ENCODE data around the gene RNF39.
A peak's percentile ranks its signal among the peaks of the same experiment; 100 is the strongest.

The RNF39 gene

DNA sequence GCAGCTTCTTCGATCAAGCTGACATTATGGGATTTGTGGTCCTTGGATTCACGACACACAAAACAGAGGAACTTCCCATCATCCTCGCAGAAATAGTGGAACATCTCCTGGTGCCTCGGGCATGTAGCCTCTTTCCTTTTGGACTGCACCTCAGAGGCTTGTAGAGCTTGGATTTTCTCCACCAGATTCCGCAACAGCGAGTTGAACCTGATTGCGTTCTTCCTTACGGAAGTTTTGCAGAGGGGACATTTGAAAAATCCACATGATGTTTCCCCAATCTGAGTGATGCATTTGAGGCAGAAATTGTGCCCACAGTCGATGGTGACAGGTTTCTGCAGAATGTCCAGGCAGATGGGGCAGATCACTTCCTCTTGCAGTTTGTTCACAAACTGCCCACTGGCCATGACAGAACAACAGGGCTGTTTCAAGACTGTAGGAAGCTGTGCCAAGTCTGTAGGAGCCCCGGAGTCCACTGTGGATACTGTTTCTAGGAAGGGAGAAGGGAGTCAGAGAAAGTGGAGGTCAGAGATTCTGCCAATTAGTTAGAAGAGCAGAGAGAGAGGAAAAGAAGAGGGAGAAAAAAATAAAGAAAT, 36.9 kb upstream of the RNF39 start:
- no peaks in the 10 kb centered on the region for H3K9me2 ChIP-seq (replicated peaks; ENCODE audit: low read depth, low read length)
- H2AFZ ChIP-seq (ENCODE audit: low read length), result no peak overlapping the region
- no peak overlapping the region for H3K9ac ChIP-seq (ENCODE audit: low read depth, low read length, poor library complexity, severe bottlenecking)
- H3F3A ChIP-seq (ENCODE audit: low read depth), result no peaks in the 10 kb centered on the region
- H3K4me1 ChIP-seq (ENCODE audit: insufficient read depth, low read length, poor library complexity, severe bottlenecking), result peaks cover 15% of the 10 kb centered on the region
- H4K20me1 ChIP-seq (ENCODE audit: insufficient read depth, low read length, poor library complexity, severe bottlenecking), result no peaks in the 10 kb centered on the region
- no peak for TF ChIP-seq EZH2phosphoT487 (IDR thresholded peaks at IDR 0.05; ENCODE audit: borderline replicate concordance)
- TF ChIP-seq, protein P1, sequence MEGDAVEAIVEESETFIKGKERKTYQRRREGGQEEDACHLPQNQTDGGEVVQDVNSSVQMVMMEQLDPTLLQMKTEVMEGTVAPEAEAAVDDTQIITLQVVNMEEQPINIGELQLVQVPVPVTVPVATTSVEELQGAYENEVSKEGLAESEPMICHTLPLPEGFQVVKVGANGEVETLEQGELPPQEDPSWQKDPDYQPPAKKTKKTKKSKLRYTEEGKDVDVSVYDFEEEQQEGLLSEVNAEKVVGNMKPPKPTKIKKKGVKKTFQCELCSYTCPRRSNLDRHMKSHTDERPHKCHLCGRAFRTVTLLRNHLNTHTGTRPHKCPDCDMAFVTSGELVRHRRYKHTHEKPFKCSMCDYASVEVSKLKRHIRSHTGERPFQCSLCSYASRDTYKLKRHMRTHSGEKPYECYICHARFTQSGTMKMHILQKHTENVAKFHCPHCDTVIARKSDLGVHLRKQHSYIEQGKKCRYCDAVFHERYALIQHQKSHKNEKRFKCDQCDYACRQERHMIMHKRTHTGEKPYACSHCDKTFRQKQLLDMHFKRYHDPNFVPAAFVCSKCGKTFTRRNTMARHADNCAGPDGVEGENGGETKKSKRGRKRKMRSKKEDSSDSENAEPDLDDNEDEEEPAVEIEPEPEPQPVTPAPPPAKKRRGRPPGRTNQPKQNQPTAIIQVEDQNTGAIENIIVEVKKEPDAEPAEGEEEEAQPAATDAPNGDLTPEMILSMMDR (conservative IDR thresholded peaks at IDR 0.05; ENCODE audit: low read length), result no peak
- no peaks in the 10 kb centered on the region for H3K79me2 ChIP-seq (ENCODE audit: insufficient read depth, low read length)
- no peak overlapping the region for H3K4me3 ChIP-seq (ENCODE audit: low read length, poor library complexity, severe bottlenecking)
- H3K4me2 ChIP-seq (ENCODE audit: low read depth, low read length, poor library complexity, severe bottlenecking), result no peak overlapping the region
- H3K36me3 ChIP-seq (ENCODE audit: insufficient read depth, low read length), result no peaks in the 10 kb centered on the region
- H3K27me3 ChIP-seq (ENCODE audit: insufficient read depth, low read length, poor library complexity, severe bottlenecking), result no peaks in the 10 kb centered on the region
- no peaks in the 10 kb centered on the region for H3K9me3 ChIP-seq (ENCODE audit: insufficient read depth, low read depth, low read length)

DNA sequence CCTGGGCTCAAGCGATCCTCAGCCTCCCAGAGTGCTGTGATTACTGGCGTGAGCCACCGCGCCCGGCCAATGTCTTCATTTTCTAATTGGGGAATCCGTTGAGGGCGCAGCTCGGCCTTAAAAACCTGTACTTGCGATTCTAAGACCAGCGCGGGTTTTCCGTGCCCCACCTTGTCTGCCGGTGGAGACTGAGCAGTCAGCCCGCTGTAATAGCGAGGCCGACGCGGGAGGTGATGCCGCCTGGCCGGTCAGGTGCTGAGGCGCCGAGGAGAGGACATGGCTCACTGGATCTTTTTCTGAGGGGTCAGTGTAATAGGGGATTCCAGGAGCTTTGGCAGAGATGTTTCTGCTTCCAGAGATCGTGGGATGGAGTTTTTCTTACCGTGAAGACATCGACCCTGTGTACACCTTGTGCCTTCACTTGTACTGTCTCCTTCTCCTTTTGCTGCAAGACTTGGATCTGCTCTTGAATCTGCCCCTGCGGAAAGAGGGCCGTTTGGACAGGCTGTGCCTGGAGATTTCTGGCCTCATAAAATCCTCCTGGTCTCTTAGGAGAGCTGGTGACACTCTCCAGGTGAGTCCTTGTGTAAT, 35.8 kb upstream of the RNF39 start:
- no peak overlapping the region for H3K4me2 ChIP-seq (ENCODE audit: low read depth, low read length, poor library complexity, severe bottlenecking)
- H3K4me1 ChIP-seq (ENCODE audit: insufficient read depth, low read length, poor library complexity, severe bottlenecking), result peaks cover 15% of the 10 kb centered on the region
- H3K27me3 ChIP-seq (ENCODE audit: insufficient read depth, low read length, poor library complexity, severe bottlenecking), result no peaks in the 10 kb centered on the region
- H3K9ac ChIP-seq (ENCODE audit: low read depth, low read length, poor library complexity, severe bottlenecking), result no peak overlapping the region
- no peak overlapping the region for H3K4me3 ChIP-seq (ENCODE audit: low read length, poor library complexity, severe bottlenecking)
- no peaks in the 10 kb centered on the region for H3K36me3 ChIP-seq (ENCODE audit: insufficient read depth, low read length)
- no peaks in the 10 kb centered on the region for H3K9me2 ChIP-seq (replicated peaks; ENCODE audit: low read depth, low read length)
- no peak for TF ChIP-seq EZH2phosphoT487 (IDR thresholded peaks at IDR 0.05; ENCODE audit: borderline replicate concordance)
- TF ChIP-seq, protein P1 (conservative IDR thresholded peaks at IDR 0.05; ENCODE audit: low read length), result no peak
- H3K79me2 ChIP-seq (ENCODE audit: insufficient read depth, low read length), result no peaks in the 10 kb centered on the region
- no peaks in the 10 kb centered on the region for H3F3A ChIP-seq (ENCODE audit: low read depth)
- H2AFZ ChIP-seq (ENCODE audit: low read length), result no peak overlapping the region
- no peaks in the 10 kb centered on the region for H3K9me3 ChIP-seq (ENCODE audit: insufficient read depth, low read depth, low read length)
- no peaks in the 10 kb centered on the region for H4K20me1 ChIP-seq (ENCODE audit: insufficient read depth, low read length, poor library complexity, severe bottlenecking)

DNA sequence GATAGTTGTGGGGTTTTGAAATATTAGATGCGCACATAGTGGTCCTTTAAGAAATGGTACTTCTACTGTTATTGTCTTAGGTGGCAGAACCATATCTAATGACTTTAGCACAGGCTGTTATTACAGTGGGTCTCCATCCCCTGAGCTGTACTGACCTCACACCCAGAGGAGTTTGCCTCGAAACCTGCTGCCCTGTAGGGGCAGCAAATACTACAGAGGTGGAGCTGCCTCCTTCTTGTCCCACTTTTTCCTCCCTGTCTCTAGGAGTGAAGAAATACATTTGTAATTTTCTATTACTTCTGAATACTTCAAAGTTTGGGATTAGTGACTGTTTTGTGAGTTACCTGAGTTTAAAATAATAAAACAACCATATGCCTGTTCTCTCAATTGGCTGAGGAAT, 29.1 kb upstream of the RNF39 start:
- H3K27me3 ChIP-seq (ENCODE audit: insufficient read depth, low read length, poor library complexity, severe bottlenecking), result no peaks in the 10 kb centered on the region
- TF ChIP-seq, protein P1 (conservative IDR thresholded peaks at IDR 0.05; ENCODE audit: low read length), result peak; percentile 44
- TF ChIP-seq EZH2phosphoT487 (IDR thresholded peaks at IDR 0.05; ENCODE audit: borderline replicate concordance), result no peak
- no peak overlapping the region for H3K4me3 ChIP-seq (ENCODE audit: low read length, poor library complexity, severe bottlenecking)
- no peaks in the 10 kb centered on the region for H4K20me1 ChIP-seq (ENCODE audit: insufficient read depth, low read length, poor library complexity, severe bottlenecking)
- no peaks in the 10 kb centered on the region for H3K9me3 ChIP-seq (ENCODE audit: insufficient read depth, low read depth, low read length)
- H3K9ac ChIP-seq (ENCODE audit: low read depth, low read length, poor library complexity, severe bottlenecking), result no peak overlapping the region
- H3K4me2 ChIP-seq (ENCODE audit: low read depth, low read length, poor library complexity, severe bottlenecking), result no peak overlapping the region
- no peaks in the 10 kb centered on the region for H3K9me2 ChIP-seq (replicated peaks; ENCODE audit: low read depth, low read length)
- H3K36me3 ChIP-seq (ENCODE audit: insufficient read depth, low read length), result no peaks in the 10 kb centered on the region
- no peak overlapping the region for H2AFZ ChIP-seq (ENCODE audit: low read length)
- peaks cover 19% of the 10 kb centered on the region for H3K4me1 ChIP-seq (ENCODE audit: insufficient read depth, low read length, poor library complexity, severe bottlenecking)
- H3K79me2 ChIP-seq (ENCODE audit: insufficient read depth, low read length), result no peaks in the 10 kb centered on the region
- H3F3A ChIP-seq (ENCODE audit: low read depth), result no peaks in the 10 kb centered on the region

All from Loucy (cell line).